Jurkat, Clone E6-1 (cell line): ENCODE data around the gene GOLGA6D. TPM values are rescaled to one million over a fixed set of nuclear protein-coding genes. Genes with fewer than 3 reads are reported as not detected.
"Not testable (repeated sequence)": the region's sequence is repeated elsewhere in the genome, so short reads cannot be mapped to it uniquely, and the experiment has no call there.

Experiments
- DNase-seq: peaks from one replicate; pipeline ENCODE4 v3.0.0-alpha.2; 2011; ENCODE audit warnings: low read depth, low spot score
- H3K4me3 ChIP-seq: 2 replicates; pipeline ENCODE4 v1.5.1; 2011; ENCODE audit warnings: mild to moderate bottlenecking, low read length, control low read depth, moderate library complexity
- polyA plus RNA-seq: library from polyadenylated mRNA; unstranded; fragments of >200 nt; gene quantifications from one replicate; pipeline ENCODE4 v1.2.1, GENCODE V29; 2012; ENCODE audit warnings: missing spikeins; ENCODE audit not compliant: insufficient read length, insufficient read depth

The GOLGA6D gene, protein sequence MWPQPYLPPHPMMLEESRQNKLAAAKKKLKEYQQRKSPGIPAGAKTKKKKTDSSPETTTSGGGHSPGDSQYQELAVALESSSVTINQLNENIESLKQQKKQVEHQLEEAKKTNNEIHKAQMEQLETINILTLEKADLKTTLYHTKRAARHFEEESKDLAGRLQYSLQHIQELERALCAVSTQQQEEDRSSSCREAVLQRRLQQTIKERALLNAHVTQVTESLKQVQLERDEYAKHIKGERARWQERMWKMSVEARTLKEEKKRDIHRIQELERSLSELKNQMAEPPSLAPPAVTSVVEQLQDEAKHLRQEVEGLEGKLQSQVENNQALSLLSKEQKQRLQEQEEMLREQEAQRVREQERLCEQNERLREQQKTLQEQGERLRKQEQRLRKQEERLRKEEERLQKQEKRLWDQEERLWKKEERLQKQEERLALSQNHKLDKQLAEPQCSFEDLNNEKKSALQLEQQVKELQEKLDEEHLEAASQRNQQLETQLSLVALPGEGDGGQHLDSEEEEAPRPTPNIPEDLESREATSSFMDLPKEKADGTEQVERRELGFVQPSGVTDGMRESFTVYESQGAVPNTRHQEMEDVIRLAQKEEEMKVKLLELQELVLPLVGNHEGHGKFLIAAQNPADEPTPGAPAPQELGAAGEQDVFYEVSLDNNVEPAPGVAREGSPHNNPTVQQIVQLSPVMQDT
- polyA plus RNA-seq, result not detected

GRCh38 chr15:75282572-75282971 lies at the start of gene GOLGA6D:
TSS of gene GOLGA6D (plus strand) at chr15:75282835. CDS start at chr15:75282876, 41 bp downstream.
- H3K4me3 ChIP-seq, DNase-seq: not testable (repeated sequence)

DNA sequence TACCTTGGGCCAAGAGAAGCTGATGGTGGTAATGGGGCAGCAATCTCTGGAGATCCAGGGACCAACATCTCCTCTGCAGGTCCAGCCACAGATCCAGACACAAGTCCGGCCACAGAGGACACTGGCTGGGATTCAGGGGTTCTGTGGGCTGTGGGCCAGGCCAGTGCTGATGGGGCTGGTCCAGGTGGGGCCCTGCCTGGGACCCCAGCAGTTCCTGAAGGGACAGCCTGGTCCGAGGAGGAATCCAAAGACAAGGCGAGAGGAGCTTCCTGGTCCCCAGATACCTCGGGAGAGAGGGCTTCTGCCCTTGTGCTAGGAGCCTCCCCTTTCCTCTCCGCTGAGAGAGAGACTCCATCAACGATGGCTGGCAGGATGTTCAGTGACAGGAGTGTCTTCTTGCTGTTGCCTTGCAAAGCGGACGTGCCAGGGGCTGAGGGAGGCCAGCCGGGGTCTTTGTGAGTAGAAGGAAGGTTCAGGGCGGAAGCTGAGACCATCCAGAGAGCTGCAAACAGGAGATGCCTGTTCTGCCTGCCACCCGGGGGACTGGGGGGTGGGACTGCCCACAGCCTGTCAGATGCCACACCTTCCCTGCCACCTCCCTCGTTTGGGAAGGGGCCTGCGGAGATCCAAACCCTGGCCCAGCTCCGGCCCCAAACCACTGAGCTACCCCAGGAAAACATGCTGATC lies 49.0 kb upstream of the GOLGA6D start:
- H3K4me3 ChIP-seq, result no peak overlapping the region
- no peak for DNase-seq

- no peak for DNase-seq
- H3K4me3 ChIP-seq, result no peak overlapping the region
Observed at GRCh38 chr15:75234191-75234810, 48.3 kb upstream of the GOLGA6D start.

DNA sequence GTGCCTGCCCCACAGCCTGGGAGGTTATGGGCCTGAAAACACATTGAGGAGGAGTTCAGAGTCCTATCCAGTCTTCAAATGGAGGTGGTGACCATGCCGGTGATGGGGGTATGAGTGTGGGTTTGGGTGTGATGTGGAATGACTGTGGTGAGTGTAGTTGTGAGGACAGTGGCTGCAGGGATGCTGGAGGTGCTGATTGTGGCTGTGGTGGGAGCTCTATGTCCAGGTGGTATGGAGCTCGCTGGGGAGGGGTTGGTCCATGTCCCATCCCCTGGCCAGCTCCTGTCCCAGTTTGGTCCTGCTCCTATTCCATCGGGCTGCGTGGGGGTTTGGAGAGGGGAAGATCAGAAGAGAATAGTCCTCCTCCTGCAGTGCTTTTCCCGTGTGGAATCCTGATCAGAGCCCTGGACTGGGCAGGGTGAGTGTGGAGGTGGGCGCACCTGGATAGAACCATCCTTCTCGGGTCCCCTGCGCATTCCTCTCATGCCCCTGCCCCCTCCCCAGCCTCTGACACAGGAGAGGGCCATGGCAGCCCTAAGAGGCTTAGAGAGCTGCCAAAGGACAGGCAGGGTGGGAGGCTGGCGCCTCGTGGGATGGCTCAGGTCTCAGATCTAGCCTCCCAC lies 47.5 kb upstream of the GOLGA6D start:
- no peak for DNase-seq
- H3K4me3 ChIP-seq, result no peak overlapping the region

GRCh38 chr15:75235760-75236729 lies 46.6 kb upstream of the GOLGA6D start:
- H3K4me3 ChIP-seq, result no peak overlapping the region
- DNase-seq, result no peak

DNA sequence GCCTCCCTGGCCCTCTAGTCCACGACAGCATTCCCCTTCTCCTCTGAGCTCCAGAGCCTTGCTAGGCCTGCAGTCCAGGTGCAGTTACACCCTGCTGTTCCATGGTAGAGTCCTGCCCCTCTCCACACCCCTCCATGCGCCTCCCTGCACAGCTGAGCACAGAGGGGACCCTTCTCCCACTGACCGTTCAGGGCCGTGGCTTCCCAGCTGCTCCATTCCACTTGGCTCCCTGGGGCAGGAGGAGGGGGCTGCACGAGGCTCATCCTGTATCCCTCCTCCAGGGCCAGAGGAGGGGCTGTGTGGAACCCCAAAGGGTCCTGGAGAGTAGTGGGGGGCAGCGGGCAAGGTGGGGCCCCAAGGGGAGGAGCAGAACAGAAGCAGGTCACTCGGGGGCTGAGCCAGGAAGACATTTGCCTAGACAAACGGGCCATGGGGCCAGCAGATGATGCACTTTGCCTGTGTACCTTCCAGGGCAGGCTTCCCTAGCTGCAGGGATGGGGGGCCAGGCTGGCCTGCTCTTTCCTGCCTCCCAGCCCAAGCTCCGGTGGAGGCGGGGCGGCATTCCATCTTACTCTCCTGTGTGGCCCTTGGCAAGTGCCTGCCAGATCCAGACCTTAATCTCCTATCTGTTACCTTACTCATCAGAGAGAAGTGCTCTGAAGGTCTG lies 45.2 kb upstream of the GOLGA6D start:
- no peak for DNase-seq

GRCh38 chr15:75238150-75238549 lies 44.5 kb upstream of the GOLGA6D start:
- DNase-seq, result no peak
- no peak overlapping the region for H3K4me3 ChIP-seq

More for the DNA sequence above, 45.2 kb upstream of the GOLGA6D start:
- no peak overlapping the region for H3K4me3 ChIP-seq

- DNase-seq, H3K4me3 ChIP-seq: not testable (repeated sequence)
Observed at GRCh38 chr15:75245741-75246140, 36.9 kb upstream of the GOLGA6D start.

DNA sequence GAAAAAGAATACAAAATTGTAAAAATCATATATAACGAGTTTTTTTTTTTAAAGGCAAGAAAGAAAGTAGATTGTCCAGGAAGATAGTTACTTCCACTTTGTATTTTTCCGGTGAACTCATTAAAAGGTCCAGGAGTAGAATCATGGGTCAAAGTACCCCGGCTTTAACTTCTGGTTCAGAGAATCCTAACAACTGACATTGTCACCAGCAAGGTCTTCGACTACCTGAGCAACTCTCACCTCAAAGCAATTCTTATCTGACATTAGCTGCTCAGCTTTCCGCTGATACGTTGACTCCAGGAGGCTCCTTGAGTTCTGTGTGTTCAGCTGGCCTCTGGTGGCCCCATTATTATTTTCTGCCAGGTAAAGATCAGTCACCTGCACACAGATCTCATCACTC lies 33.6 kb upstream of the GOLGA6D start:
- DNase-seq, H3K4me3 ChIP-seq: not testable (repeated sequence)

DNA sequence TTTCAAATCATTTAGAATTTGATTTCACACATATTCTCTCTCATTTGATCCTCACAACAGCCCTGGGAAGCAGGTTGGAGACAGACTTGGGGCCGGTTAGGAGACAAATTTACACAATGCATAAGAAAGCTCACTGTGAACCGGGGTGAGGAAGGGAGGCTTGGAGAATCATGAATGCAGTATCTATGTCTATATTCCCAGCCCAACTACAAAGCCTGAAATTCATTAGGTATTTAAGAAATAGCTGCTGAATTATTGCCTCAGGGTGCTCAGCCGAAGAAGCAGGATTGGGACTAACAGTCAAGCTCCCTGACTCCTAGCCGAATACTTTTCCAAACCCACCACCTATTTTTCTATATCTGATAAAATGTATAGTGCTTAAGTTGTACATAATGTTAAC lies 32.9 kb upstream of the GOLGA6D start:
- no peak overlapping the region for H3K4me3 ChIP-seq
- DNase-seq, result no peak

DNA sequence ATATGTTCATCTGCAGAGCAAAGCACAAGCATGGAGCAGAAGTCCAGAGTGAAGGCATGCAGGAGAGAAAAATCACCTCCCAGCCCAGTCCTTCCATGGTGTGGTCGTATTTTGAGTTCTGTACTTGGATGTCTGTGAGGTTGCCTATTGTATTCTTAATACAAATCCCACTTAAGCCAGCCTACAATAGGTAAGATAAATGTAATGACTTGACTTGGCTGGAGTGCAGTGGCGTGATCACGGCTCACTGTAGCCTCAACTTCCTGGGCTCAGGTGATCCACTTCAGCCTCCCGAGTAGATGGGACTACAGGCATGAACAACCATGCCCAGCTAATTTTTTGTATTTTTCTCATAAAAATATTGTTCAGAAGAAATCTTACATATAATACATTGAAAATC lies 31.3 kb upstream of the GOLGA6D start:
- not testable (repeated sequence) for H3K4me3 ChIP-seq, DNase-seq

DNA sequence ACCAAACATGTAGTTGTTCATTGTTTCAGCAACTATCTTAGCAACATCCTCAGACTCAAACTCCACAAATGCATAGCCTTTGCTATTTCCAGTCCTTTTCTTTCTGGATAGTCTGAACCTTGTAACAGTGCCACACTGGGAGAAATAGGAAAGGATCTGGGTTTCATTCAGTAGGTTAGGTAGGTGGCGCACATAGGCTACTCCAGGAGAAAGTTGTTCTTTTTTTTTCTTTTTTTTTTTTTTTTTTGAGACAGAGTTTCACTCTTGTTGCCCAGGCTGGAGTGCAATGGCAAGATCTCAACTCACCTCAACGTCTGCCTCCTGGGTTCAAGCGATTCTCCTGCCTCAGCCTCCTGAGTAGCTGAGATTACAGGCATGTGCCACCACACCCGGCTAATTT lies 30.4 kb upstream of the GOLGA6D start:
- not testable (repeated sequence) for DNase-seq, H3K4me3 ChIP-seq

DNA sequence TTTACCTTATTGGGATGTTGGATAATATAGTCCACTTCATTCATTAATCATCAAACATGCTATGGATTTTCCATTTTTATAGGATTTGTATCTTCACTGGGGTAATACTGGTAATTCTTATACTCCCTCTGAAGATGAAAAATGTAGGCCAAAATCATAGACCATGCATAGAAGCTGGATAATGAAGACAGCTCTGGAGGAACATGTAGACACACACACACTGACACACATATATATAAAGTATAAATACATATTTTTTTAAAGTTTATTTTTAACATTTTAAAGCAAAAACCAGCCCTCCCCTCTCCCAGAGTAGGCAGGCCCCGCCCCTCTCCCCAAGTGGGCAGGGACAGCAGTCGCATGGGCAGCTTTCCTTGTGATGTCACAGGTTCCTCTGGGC lies 24.6 kb upstream of the GOLGA6D start, which contains the start of gene GOLGA6C:
TSS of gene GOLGA6C (plus strand) at position 301 of the 400 bp plus-strand sequence. CDS start 265 bp downstream, outside the sequence.
- H3K4me3 ChIP-seq, DNase-seq: not testable (repeated sequence)

DNA sequence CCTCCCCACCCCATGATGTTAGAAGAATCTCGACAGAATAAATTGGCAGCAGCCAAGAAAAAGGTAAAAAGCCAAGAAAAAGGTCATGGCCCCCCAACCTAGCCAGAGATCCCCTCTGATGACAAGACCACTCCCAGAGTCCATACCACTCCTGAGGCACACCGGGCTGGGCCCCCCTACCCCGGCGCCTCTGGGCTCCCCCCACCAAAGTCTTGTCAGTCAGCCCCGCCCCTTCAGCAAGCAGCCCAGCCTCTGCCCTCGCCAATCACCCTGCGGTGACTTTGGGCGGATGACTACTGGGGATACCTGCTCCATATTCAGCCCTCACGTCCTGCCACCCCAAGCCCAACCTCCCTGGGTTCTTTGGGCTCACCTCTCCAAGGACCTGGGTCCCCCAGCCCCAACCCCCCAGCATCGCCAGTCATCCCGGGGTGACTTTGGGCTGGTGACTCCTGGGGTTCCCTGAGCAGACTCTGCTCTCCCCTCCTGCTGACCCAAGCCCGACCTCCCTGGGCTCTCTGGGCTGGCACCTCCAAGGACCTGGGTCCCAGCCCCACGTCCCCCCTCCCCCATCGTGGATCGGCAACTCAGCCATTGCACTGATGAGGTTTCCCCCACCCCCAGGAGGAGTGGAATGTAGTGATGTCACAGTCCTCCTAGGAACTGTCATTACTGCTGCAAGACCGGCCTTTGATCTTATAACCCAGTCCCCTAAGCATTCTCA lies 23.9 kb upstream of the GOLGA6D start:
- DNase-seq, H3K4me3 ChIP-seq: not testable (repeated sequence)

GRCh38 chr15:75259873-75260272 lies 22.8 kb upstream of the GOLGA6D start:
- DNase-seq, result not testable (repeated sequence)

GRCh38 chr15:75273751-75274359 lies 8.8 kb upstream of the GOLGA6D start:
- not testable (repeated sequence) for DNase-seq, H3K4me3 ChIP-seq

More at GRCh38 chr15:75259873-75260272, 22.8 kb upstream of the GOLGA6D start:
- H3K4me3 ChIP-seq, result not testable (repeated sequence)
